ENCODE measurements around the gene COL5A2. TPM values are rescaled to one million over a fixed set of nuclear protein-coding genes. Genes with fewer than 3 reads are reported as not detected.

The COL5A2 gene
- total and polyA plus RNA-seq, 9 of the 15 experiments (the other 6 are each of a cell fraction or from before 2014, with no cell fraction given), result 0.01 to 0.54 (median 0.19) TPM

- in situ Hi-C loops (cut with MboI) (no loop called here), intact Hi-C loops (cut with micrococcal nuclease) (no loop called here)
- Histone ChIP-seq H3K4me3 (no peak overlapping the region), H3K27me3 (ENCODE audit: control insufficient read depth in 2 of 2, insufficient read depth in 2 of 2, low read length in 2 of 2) (no peaks in the 10 kb centered on the region), H3K79me2 (ENCODE audit: control insufficient read depth, insufficient read depth, low read length) (no peaks in the 10 kb centered on the region), H4K20me1 (replicated peaks; ENCODE audit: control insufficient read depth, insufficient read depth, low read length) (no peaks in the 10 kb centered on the region), H3K27ac (ENCODE audit: extremely low read depth, low read depth, low read length) (no peak overlapping the region), H3K4me2 (ENCODE audit: insufficient read depth, low read length) (no peak overlapping the region), H3K36me3 (ENCODE audit: control insufficient read depth, insufficient read depth, low read length) (no peaks in the 10 kb centered on the region), H3K4me1 (replicated peaks in 1 of 2; ENCODE audit: control insufficient read depth in 2 of 2, insufficient read depth in 2 of 2, low read length in 2 of 2) (no peaks in the 10 kb centered on the region), H3K9me3 (replicated peaks; ENCODE audit: control insufficient read depth, insufficient read depth, low read depth, low read length) (no peaks in the 10 kb centered on the region), H2AFZ (ENCODE audit: low read depth, low read length) (no peak overlapping the region), H3K9me1 (ENCODE audit: control insufficient read depth, insufficient read depth, low read length) (no peaks in the 10 kb centered on the region), H3K9ac (ENCODE audit: insufficient read depth in 1 of 2, low read depth in 2 of 2, low read length in 2 of 2) (no peak overlapping the region)
- no peak for DNase-seq (ENCODE audit: extremely low read depth in 1 of 4, low spot score in 3 of 4)
- TF ChIP-seq POLR3A (IDR thresholded peaks at IDR 0.05; ENCODE audit: borderline replicate concordance, extremely low read depth, insufficient read depth, insufficient read length) (no peak), BRCA1 (IDR thresholded peaks at IDR 0.05) (no peak), BRCA1 (CRISPR knock-in tag; IDR thresholded peaks at IDR 0.05) (no peak), MTA2 (IDR thresholded peaks at IDR 0.05; ENCODE audit: low read depth) (no peak), HMG20A (CRISPR knock-in tag; conservative IDR thresholded peaks at IDR 0.05) (no peak), ILK (tag; IDR thresholded peaks at IDR 0.05; ENCODE audit: borderline replicate concordance, low read depth) (no peak), SETDB1 (IDR thresholded peaks at IDR 0.05; ENCODE audit: low read length) (no peak), NR3C1 (CRISPR knock-in tag; IDR thresholded peaks at IDR 0.05) (no peak), MTA3 (IDR thresholded peaks at IDR 0.05; ENCODE audit: borderline replicate concordance) (no peak), ZNF398 (CRISPR knock-in tag; IDR thresholded peaks at IDR 0.05) (no peak), ID3 (CRISPR knock-in tag; IDR thresholded peaks at IDR 0.05) (no peak), ID3 (tag; IDR thresholded peaks at IDR 0.05) (no peak), SIN3B (IDR thresholded peaks at IDR 0.05; ENCODE audit: low read depth) (no peak), RFX1 (IDR thresholded peaks at IDR 0.05) (no peak), TFAP4 (CRISPR knock-in tag; IDR thresholded peaks at IDR 0.05; ENCODE audit: borderline replicate concordance) (no peak), THRA (IDR thresholded peaks at IDR 0.05) (no peak), ADNP (tag; IDR thresholded peaks at IDR 0.05) (no peak), ETV6 (IDR thresholded peaks at IDR 0.05; ENCODE audit: borderline replicate concordance in 1 of 2, low read depth in 2 of 2, low read length in 1 of 2) (no peak), ETV6 (CRISPR knock-in tag; IDR thresholded peaks at IDR 0.05; ENCODE audit: borderline replicate concordance) (no peak), CHD2 (IDR thresholded peaks at IDR 0.05; ENCODE audit: low read depth, low read length) (no peak)
- 44% methylated on average over 1 of the region's 1 CpG for WGBS (ENCODE audit: insufficient coverage, low coverage, missing lambda C conversion rate)
- BruUV-seq (replicated peaks), result no TSS peak
- CTCF ChIA-PET (ENCODE audit: low intra/inter-chr PET ratio), result no interaction called here
- POLR2A ChIA-PET, result no interaction called here
- ATAC-seq, result no peak
- no peak for FAIRE-seq
These were observed 46.5 kb upstream of the COL5A2 start for GRCh38 chr2:189226017-189226416.
